Keratinocyte (primary cell): ENCODE data around the gene CXCL6. TPM values are rescaled to one million over a fixed set of nuclear protein-coding genes. Genes with fewer than 3 reads are reported as not detected.
A peak's percentile ranks its signal among the peaks of the same experiment; 100 is the strongest.

Experiments
- DNase-seq: peaks from one replicate; pipeline ENCODE4 v3.0.0-alpha.2; 2011; ENCODE audit warnings: low read depth, missing footprints, low spot score
- FAIRE-seq: peaks from 2 replicates; lab custom pipeline; 2011; peaks lifted over from hg19 to GRCh38; lab: Jason Lieb, UNC
- H2AFZ ChIP-seq: 2 replicates; pipeline ENCODE4 v1.6.0; 2012; ENCODE audit warnings: low read length, control low read depth, inconsistent platforms; ENCODE audit not compliant: control insufficient read depth
- H3K27ac ChIP-seq: 2 replicates; pipeline ENCODE4 v1.5.1; 2011; ENCODE audit warnings: low read length; ENCODE audit not compliant: control insufficient read depth, insufficient read depth
- H3K27me3 ChIP-seq: 3 replicates; pipeline ENCODE4 v1.6.0; 2011; ENCODE audit warnings: low read length; ENCODE audit not compliant: control insufficient read depth, insufficient read depth; ENCODE audit errors: extremely low read depth
- H3K36me3 ChIP-seq, 2 experiments: 2 replicates in 1 of 2; 3 replicates in 1 of 2; pipeline ENCODE4 v1.5.1; 2011; ENCODE audit warnings: low read length in 2 of 2, mild to moderate bottlenecking in 1 of 2; ENCODE audit not compliant: control insufficient read depth in 2 of 2, insufficient read depth in 2 of 2; ENCODE audit errors: extremely low read depth in 1 of 2
- H3K4me1 ChIP-seq: 3 replicates; pipeline ENCODE4 v1.5.1; 2011; ENCODE audit warnings: low read length; ENCODE audit not compliant: control insufficient read depth, insufficient read depth; ENCODE audit errors: extremely low read depth
- H3K4me2 ChIP-seq: 3 replicates; pipeline ENCODE4 v1.6.0; 2011; ENCODE audit warnings: low read depth, low read length; ENCODE audit not compliant: control insufficient read depth, insufficient read depth; ENCODE audit errors: extremely low read depth
- H3K4me3 ChIP-seq, 3 experiments: fragments of 200-600 bp in 1 of 3; sonication (generic) in 1 of 3; 2 replicates in 2 of 3; 3 replicates in 1 of 3; pipeline ENCODE4 v1.5.1; 2011 to 2016; ENCODE audit warnings: low read length in 3 of 3, mild to moderate bottlenecking in 3 of 3, control low read depth in 2 of 3, inconsistent platforms in 1 of 3, low read depth in 1 of 3, mixed read lengths in 1 of 3, mixed run types in 1 of 3, moderate library complexity in 1 of 3; ENCODE audit not compliant: control insufficient read depth in 2 of 3, insufficient read depth in 2 of 3; ENCODE audit errors: extremely low read depth in 1 of 3
- H3K79me2 ChIP-seq: 2 replicates; pipeline ENCODE4 v1.6.0; 2012; ENCODE audit warnings: low read length; ENCODE audit not compliant: control insufficient read depth, insufficient read depth
- H3K9ac ChIP-seq: 3 replicates; pipeline ENCODE4 v1.6.0; 2011; ENCODE audit warnings: low read length; ENCODE audit not compliant: control insufficient read depth, insufficient read depth; ENCODE audit errors: extremely low read depth
- H3K9me1 ChIP-seq: 3 replicates; pipeline ENCODE4 v1.6.0; 2011; ENCODE audit warnings: low read length; ENCODE audit not compliant: control insufficient read depth, insufficient read depth; ENCODE audit errors: extremely low read depth
- H3K9me3 ChIP-seq: 2 replicates; pipeline ENCODE4 v1.5.1; 2012; ENCODE audit warnings: low read depth, low read length; ENCODE audit not compliant: control insufficient read depth
- H4K20me1 ChIP-seq: 3 replicates; pipeline ENCODE4 v1.6.0; 2011; ENCODE audit warnings: low read length; ENCODE audit not compliant: control insufficient read depth, insufficient read depth; ENCODE audit errors: extremely low read depth
- EZH2 ChIP-seq: IDR thresholded peaks from one replicate; pipeline ENCODE4 v1.6.1; 2012; ENCODE audit warnings: inconsistent platforms, mild to moderate bottlenecking, low read length, moderate library complexity
- dilution Hi-C: fragments of 300-500 bp; cut with MboI; formaldehyde crosslinking; loops from one replicate; pipeline ENCODE4 v1.7.0; 2020; ENCODE audit warnings: low sequenced_read_pairs; ENCODE audit not compliant: extremely low pct_ligation_motif_present
- polyA plus RNA-seq, 5 experiments: library from polyadenylated mRNA; depleted of rRNA in 3 of 5; stranded (reverse) in 3 of 5; stranded (forward) in 1 of 5; unstranded in 1 of 5; fragments of >200 nt; gene quantifications; 1 replicate in 1 of 5; 2 replicates in 3 of 5; 3 replicates in 1 of 5; pipeline versions ENCODE4 v1.2.1 to v1.2.3, GENCODE V29; 2011 to 2012; ENCODE audit warnings: missing spikeins in 2 of 5, low read depth in 1 of 5, low replicate concordance in 1 of 5
- TF ChIP-seq, protein P1 (sequence below), 3 experiments: IDR thresholded peaks in 1 of 3; conservative IDR thresholded peaks in 1 of 3; optimal IDR thresholded peaks in 1 of 3; 2 replicates in 2 of 3; 3 replicates in 1 of 3; pipeline versions ENCODE3 to v1.5.1; 2011; ENCODE audit warnings: low read length in 3 of 3, mild to moderate bottlenecking in 3 of 3, moderate library complexity in 2 of 3, control low read depth in 1 of 3, inconsistent platforms in 1 of 3; ENCODE audit not compliant: insufficient read depth in 2 of 3; ENCODE audit errors: extremely low read depth in 1 of 3

CXCL6 gene
- polyA plus RNA-seq, 1 donor (not counting 4 experiments of a cell fraction or from before 2014, with no cell fraction given): 0.08 TPM

GRCh38 chr4:73852771-73853170 is 16.3 kb downstream of the CXCL6 start:
- peak overlapping the region; percentile 74 for H3K4me2 ChIP-seq

DNA sequence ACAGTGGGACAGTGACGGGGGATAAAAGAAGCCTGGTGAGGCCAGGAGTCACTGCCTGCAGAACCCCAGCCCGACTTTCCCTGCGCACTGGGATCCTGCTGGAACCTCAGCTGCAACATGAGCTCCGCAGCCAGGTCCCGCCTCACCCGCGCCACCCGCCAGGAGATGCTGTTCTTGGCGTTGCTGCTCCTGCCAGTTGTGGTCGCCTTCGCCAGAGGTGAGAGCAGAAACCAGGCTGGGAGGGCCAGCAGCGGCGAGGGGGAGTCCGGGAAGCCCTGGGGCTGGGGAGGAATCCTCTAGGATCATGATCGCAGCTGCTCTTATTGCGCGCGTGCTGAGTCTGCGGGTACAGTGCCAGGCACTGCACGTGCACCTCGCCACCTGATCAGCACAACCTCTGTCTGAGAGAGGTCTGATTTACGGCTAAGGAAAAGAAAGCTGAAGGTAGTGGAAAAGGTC is 16.8 kb downstream of the CXCL6 start, which contains the start of gene PF4V1:
Gene PF4V1 (plus strand): TSS at position 51 of the 459 bp plus-strand sequence. CDS start 67 bp downstream, at position 118.
- TF ChIP-seq, protein P1, sequence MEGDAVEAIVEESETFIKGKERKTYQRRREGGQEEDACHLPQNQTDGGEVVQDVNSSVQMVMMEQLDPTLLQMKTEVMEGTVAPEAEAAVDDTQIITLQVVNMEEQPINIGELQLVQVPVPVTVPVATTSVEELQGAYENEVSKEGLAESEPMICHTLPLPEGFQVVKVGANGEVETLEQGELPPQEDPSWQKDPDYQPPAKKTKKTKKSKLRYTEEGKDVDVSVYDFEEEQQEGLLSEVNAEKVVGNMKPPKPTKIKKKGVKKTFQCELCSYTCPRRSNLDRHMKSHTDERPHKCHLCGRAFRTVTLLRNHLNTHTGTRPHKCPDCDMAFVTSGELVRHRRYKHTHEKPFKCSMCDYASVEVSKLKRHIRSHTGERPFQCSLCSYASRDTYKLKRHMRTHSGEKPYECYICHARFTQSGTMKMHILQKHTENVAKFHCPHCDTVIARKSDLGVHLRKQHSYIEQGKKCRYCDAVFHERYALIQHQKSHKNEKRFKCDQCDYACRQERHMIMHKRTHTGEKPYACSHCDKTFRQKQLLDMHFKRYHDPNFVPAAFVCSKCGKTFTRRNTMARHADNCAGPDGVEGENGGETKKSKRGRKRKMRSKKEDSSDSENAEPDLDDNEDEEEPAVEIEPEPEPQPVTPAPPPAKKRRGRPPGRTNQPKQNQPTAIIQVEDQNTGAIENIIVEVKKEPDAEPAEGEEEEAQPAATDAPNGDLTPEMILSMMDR (optimal IDR thresholded peaks at IDR 0.05 in 1 of 3, IDR thresholded peaks at IDR 0.05 in 1 of 3, conservative IDR thresholded peaks at IDR 0.05 in 1 of 3; ENCODE audit: extremely low read depth in 1 of 3, insufficient read depth in 2 of 3, low read length in 3 of 3): peak; percentile 34 to 61 (median 44)
- TF ChIP-seq EZH2: no peak
- Histone ChIP-seq H3K4me1 (peaks cover 9% of the 10 kb centered on the region), H3K9me3 (no peaks in the 10 kb centered on the region), H2AFZ (peak within 1 kb of the TSS; percentile 73), H3K4me3 (peak within 1 kb of the TSS in 1 of 3 experiments; percentile 44), H3K36me3 (no peaks in the 10 kb centered on the region), H4K20me1 (no peaks in the 10 kb centered on the region), H3K27ac (no peak within 1 kb of the TSS), H3K9ac (no peak within 1 kb of the TSS), H3K4me2 (peak within 1 kb of the TSS; percentile 74), H3K27me3 (peaks cover 8% of the 10 kb centered on the region), H3K79me2 (no peaks in the 10 kb centered on the region), H3K9me1 (no peaks in the 10 kb centered on the region)
- no peak for FAIRE-seq
- dilution Hi-C loops: no loop called here
- DNase-seq: no peak

More at GRCh38 chr4:73852771-73853170, 16.3 kb downstream of the CXCL6 start:
- no peak overlapping the region for H3K27ac ChIP-seq
- H3K27me3 ChIP-seq: peaks cover 8% of the 10 kb centered on the region
- no peak overlapping the region for H3K9ac ChIP-seq
- no peaks in the 10 kb centered on the region for H4K20me1 ChIP-seq
- H3K79me2 ChIP-seq: no peaks in the 10 kb centered on the region
- dilution Hi-C loops: no loop called here
- peaks cover 9% of the 10 kb centered on the region for H3K4me1 ChIP-seq
- no peak overlapping the region for H2AFZ ChIP-seq
- H3K9me3 ChIP-seq: no peaks in the 10 kb centered on the region
- no peaks in the 10 kb centered on the region for H3K36me3 ChIP-seq
- no peak for TF ChIP-seq EZH2
- TF ChIP-seq, protein P1 (optimal IDR thresholded peaks at IDR 0.05 in 1 of 3, IDR thresholded peaks at IDR 0.05 in 1 of 3, conservative IDR thresholded peaks at IDR 0.05 in 1 of 3; ENCODE audit: extremely low read depth in 1 of 3, insufficient read depth in 2 of 3, low read length in 3 of 3): no peak
- H3K9me1 ChIP-seq: no peaks in the 10 kb centered on the region
- FAIRE-seq (no peak), DNase-seq (no peak)
- peak overlapping the region in 1 of 3 experiments; percentile 44 for H3K4me3 ChIP-seq
